Upper lobe of left lung (tissue), 6 donors: ENCODE results near the gene DDX53. TPM values are rescaled to one million over a fixed set of nuclear protein-coding genes. Genes with fewer than 3 reads are reported as not detected.
A peak's percentile ranks its signal among the peaks of the same experiment; 100 is the strongest.

Experiments
- ATAC-seq, 2 donors: fragments of 200-7000 bp; cut with Tn5 transposase; one replicate each; pipeline ENCODE4 v1.9.1; 2022; ENCODE audit warnings: mild to moderate bottlenecking in 2 of 2, moderate library complexity in 2 of 2; ENCODE audit not compliant: low FRiP score in 2 of 2
- DNase-seq, 2 donors: peaks; one replicate each; pipeline ENCODE4 v3.0.0-alpha.2; 2019 to 2020
- H3K27ac ChIP-seq, 4 donors: fragments of 200-600 bp; sonication (generic); one replicate each; pipeline ENCODE4 v1.5.1; 2016 to 2019
- H3K27me3 ChIP-seq, 4 donors: fragments of 200-600 bp; sonication (generic); one replicate each; pipeline ENCODE4 v1.5.1; 2017 to 2019
- H3K36me3 ChIP-seq, 4 donors: fragments of 200-600 bp; sonication (generic); one replicate each; pipeline ENCODE4 v1.5.1; 2016 to 2019
- H3K4me1 ChIP-seq, 4 donors: fragments of 200-600 bp; sonication (generic); one replicate each; pipeline ENCODE4 v1.5.1; 2018 to 2019
- H3K4me3 ChIP-seq, 4 donors: fragments of 200-600 bp; sonication (generic); one replicate each; pipeline ENCODE4 v1.5.1; 2017 to 2019; ENCODE audit warnings: mild to moderate bottlenecking in 2 of 4, moderate library complexity in 1 of 4
- H3K9me3 ChIP-seq, 4 donors: fragments of 200-600 bp; sonication (generic); one replicate each; pipeline ENCODE4 v1.5.1; 2018 to 2019
- CTCF ChIP-seq, 6 experiments: fragments of 450-650 bp in 4 of 6; fragments of 200-600 bp in 2 of 6; sonication (generic) in 2 of 6; IDR thresholded peaks; one replicate each; pipeline ENCODE4 v1.5.1; 2016 to 2019; ENCODE audit warnings: antibody characterized with exemption in 6 of 6
- EP300 ChIP-seq, 4 donors: sonication (generic); formaldehyde crosslinking; IDR thresholded peaks; one replicate each; pipeline ENCODE4 v1.5.1; 2017; ENCODE audit warnings: antibody characterized with exemption in 4 of 4, control low read depth in 2 of 4
- POLR2A ChIP-seq, 4 donors: fragments of 450-650 bp; IDR thresholded peaks; one replicate each; pipeline ENCODE4 v1.5.1; 2016 to 2017; ENCODE audit warnings: antibody characterized with exemption in 4 of 4, mild to moderate bottlenecking in 2 of 4
- POLR2AphosphoS5 ChIP-seq, 2 donors: sonication (generic); formaldehyde crosslinking; IDR thresholded peaks; one replicate each; pipeline ENCODE4 v1.5.1; 2017; ENCODE audit warnings: antibody characterized with exemption in 2 of 2
- WGBS, 2 donors: methylation state at CpG; one replicate each; pipeline ENCODE4 v1.1.5; 2017 to 2018; 5-methylcytosine and 5-hydroxymethylcytosine counted together
- total RNA-seq, 6 donors: library from RNA; depleted of rRNA in 4 of 6; stranded (reverse); fragments of >200 nt in 4 of 6; gene quantifications; one replicate each; pipeline versions ENCODE4 v1.1.0 to v1.2.1, GENCODE V29; 2016 to 2021
- donor health status: DM: no; HTN: no; CAD: no; lungs with moderate emphysema.
- donor health status: DM: no; HTN: yes; CAD: no; lungs with severe emphysema.

DDX53 gene
- not detected for total RNA-seq

- no peak for ATAC-seq
- no peaks in the 10 kb centered on the region for H3K4me1 ChIP-seq
- TF ChIP-seq POLR2AphosphoS5 (IDR thresholded peaks at IDR 0.05) (no peak), EP300 (IDR thresholded peaks at IDR 0.05) (no peak), CTCF (IDR thresholded peaks at IDR 0.05) (no peak), POLR2A (IDR thresholded peaks at IDR 0.05) (no peak)
- H3K9me3 ChIP-seq: no peaks in the 10 kb centered on the region
- H3K36me3 ChIP-seq: no peaks in the 10 kb centered on the region
- H3K4me3 ChIP-seq: no peak within 1 kb of the TSS
- no peaks in the 10 kb centered on the region for H3K27me3 ChIP-seq
- no peak within 1 kb of the TSS for H3K27ac ChIP-seq
- DNase-seq: peak in 1 of 2 donors; percentile 7
- WGBS, 2 donors: 84 to 98% methylated on average over 16 to 23 of the region's 23 CpGs
Observed at GRCh38 chrX:22999696-23000223, at the start of gene DDX53. Gene DDX53, plus strand, starts transcription at chrX:22999960. Its CDS starts 98 bp downstream, at chrX:23000058.

- no peaks in the 10 kb centered on the region for H3K4me1 ChIP-seq
- TF ChIP-seq POLR2AphosphoS5 (IDR thresholded peaks at IDR 0.05) (no peak), EP300 (IDR thresholded peaks at IDR 0.05) (no peak), POLR2A (IDR thresholded peaks at IDR 0.05) (no peak), CTCF (IDR thresholded peaks at IDR 0.05) (no peak)
- no peak for DNase-seq
- no peaks in the 10 kb centered on the region for H3K36me3 ChIP-seq
- no peaks in the 10 kb centered on the region for H3K27me3 ChIP-seq
- no peak for ATAC-seq
- H3K27ac ChIP-seq: no peak overlapping the region
- no peaks in the 10 kb centered on the region for H3K9me3 ChIP-seq
- H3K4me3 ChIP-seq: no peak overlapping the region
- WGBS, 2 donors: 77 to 82% methylated on average over 5 of the region's 5 CpGs
Observed at GRCh38 chrX:22950269-22951266, 49.2 kb upstream of the DDX53 start.

DNA sequence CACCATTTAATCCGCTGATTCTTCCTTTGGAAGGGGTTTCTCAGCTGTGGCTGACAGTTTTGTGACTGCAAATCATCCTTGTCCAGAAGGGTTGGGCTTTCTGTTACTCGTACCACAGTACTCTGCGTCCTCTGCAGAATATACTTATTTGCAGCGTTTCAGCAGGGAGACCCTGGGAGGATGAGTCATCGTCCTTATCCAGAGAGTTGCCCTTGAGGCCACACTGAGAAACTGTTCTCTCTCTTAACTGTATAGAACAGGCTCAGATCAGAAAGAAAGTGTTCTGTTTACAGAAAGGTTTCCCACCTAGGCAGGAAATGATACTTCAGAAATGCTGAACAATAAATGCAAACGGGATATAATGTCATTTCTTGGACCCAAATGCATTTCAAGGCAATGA lies 47.8 kb upstream of the DDX53 start:
- H3K4me3 ChIP-seq: no peak overlapping the region
- DNase-seq (no peak), ATAC-seq (no peak)
- 46 to 73% methylated on average over 4 to 6 of the region's 6 CpGs for WGBS, 2 donors
- H3K9me3 ChIP-seq: no peaks in the 10 kb centered on the region
- H3K4me1 ChIP-seq: no peaks in the 10 kb centered on the region
- H3K36me3 ChIP-seq: no peaks in the 10 kb centered on the region
- H3K27ac ChIP-seq: no peak overlapping the region
- no peak for TF ChIP-seq POLR2AphosphoS5 (IDR thresholded peaks at IDR 0.05)
- TF ChIP-seq POLR2A (IDR thresholded peaks at IDR 0.05): no peak
- no peak for TF ChIP-seq EP300 (IDR thresholded peaks at IDR 0.05)
- TF ChIP-seq CTCF (IDR thresholded peaks at IDR 0.05): no peak
- no peaks in the 10 kb centered on the region for H3K27me3 ChIP-seq

DNA sequence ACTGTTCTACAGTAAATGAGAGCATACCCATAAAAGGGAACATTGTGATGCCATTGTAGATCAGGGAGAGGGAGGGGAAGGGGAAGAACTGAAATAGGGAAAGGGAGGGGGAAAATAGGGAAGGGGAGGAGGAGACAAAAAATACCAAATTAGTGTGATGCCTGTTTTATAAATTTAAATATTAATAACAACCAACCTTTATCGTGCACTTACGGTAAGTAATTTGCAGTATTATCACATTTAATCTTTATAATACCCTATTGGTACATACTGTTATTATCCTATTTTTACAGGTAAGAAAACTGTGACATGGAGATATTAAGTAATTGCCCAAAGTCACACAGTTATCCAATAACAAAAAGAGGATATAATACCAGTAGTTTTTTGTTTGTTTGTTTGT lies 41.5 kb upstream of the DDX53 start:
- TF ChIP-seq EP300 (IDR thresholded peaks at IDR 0.05): no peak
- no peak for TF ChIP-seq CTCF (IDR thresholded peaks at IDR 0.05)
- no peak for TF ChIP-seq POLR2AphosphoS5 (IDR thresholded peaks at IDR 0.05)
- TF ChIP-seq POLR2A (IDR thresholded peaks at IDR 0.05): no peak
- H3K27ac ChIP-seq: no peak overlapping the region
- H3K27me3 ChIP-seq: no peaks in the 10 kb centered on the region
- H3K9me3 ChIP-seq: no peaks in the 10 kb centered on the region
- DNase-seq (no peak), ATAC-seq (no peak)
- H3K36me3 ChIP-seq: no peaks in the 10 kb centered on the region
- WGBS, 2 donors: 89 to 97% methylated on average over 2 of the region's 2 CpGs
- no peak overlapping the region for H3K4me3 ChIP-seq
- no peaks in the 10 kb centered on the region for H3K4me1 ChIP-seq
